HG03097 (cell line): ENCODE data around the gene MRPL4.
"Not testable (repeated sequence)": the region's sequence is repeated elsewhere in the genome, so short reads cannot be mapped to it uniquely, and the experiment has no call there.

Experiments
- ATAC-seq: cut with Tn5 transposase; IDR thresholded peaks from one replicate; pipeline ENCODE4 v1.9.1; 2021; ENCODE audit not compliant: unreplicated experiment, low FRiP score

The MRPL4 gene

GRCh38 chr19:10259162-10259905 is 7.3 kb downstream of the MRPL4 start:
- ATAC-seq = no peak

GRCh38 chr19:10260141-10260584 is 8.1 kb downstream of the MRPL4 start:
- no peak for ATAC-seq

GRCh38 chr19:10262771-10263170 is 10.8 kb downstream of the MRPL4 start:
- no peak for ATAC-seq

GRCh38 chr19:10266706-10267105 is 14.7 kb downstream of the MRPL4 start:
- ATAC-seq = no peak

- no peak for ATAC-seq
These were observed 16.1 kb downstream of the MRPL4 start for GRCh38 chr19:10268071-10268470.

- peak; percentile 30 for ATAC-seq
These were observed 17.5 kb downstream of the MRPL4 start for GRCh38 chr19:10269333-10270179.

- ATAC-seq = peak; percentile 36
These were observed 18.2 kb downstream of the MRPL4 start for GRCh38 chr19:10270180-10270615.

- ATAC-seq = peak; percentile 45
These were observed 18.8 kb downstream of the MRPL4 start, which contains the start of gene ICAM1 for GRCh38 chr19:10270616-10271394. TSS of gene ICAM1 (plus strand) at chr19:10271120. CDS start at chr19:10271160, 40 bp downstream.

- ATAC-seq = peak; percentile 20
These were observed 19.6 kb downstream of the MRPL4 start for GRCh38 chr19:10271543-10272086.

- no peak for ATAC-seq
These were observed 22.6 kb downstream of the MRPL4 start for GRCh38 chr19:10274589-10274988.

- ATAC-seq = no peak
These were observed 26.0 kb downstream of the MRPL4 start for GRCh38 chr19:10277795-10278589.

- no peak for ATAC-seq
These were observed 26.9 kb downstream of the MRPL4 start for GRCh38 chr19:10278935-10279334.

GRCh38 chr19:10279737-10280442 is 27.9 kb downstream of the MRPL4 start:
- no peak for ATAC-seq

- ATAC-seq = not testable (repeated sequence)
These were observed 30.0 kb downstream of the MRPL4 start for GRCh38 chr19:10282043-10282442.

- no peak for ATAC-seq
These were observed 31.5 kb downstream of the MRPL4 start for GRCh38 chr19:10283301-10284064.

- ATAC-seq = no peak
These were observed 32.3 kb downstream of the MRPL4 start for GRCh38 chr19:10284065-10284959.

GRCh38 chr19:10284960-10285278 is 32.9 kb downstream of the MRPL4 start:
- no peak for ATAC-seq
